DMS114 treated with DMSO at 0.1 percent for 48 hours (cell line): Measurements from ENCODE around the gene RYR1.
"Not testable (repeated sequence)": the region's sequence is repeated elsewhere in the genome, so short reads cannot be mapped to it uniquely, and the experiment has no call there.

Experiments used
- DNase-seq: peaks from one replicate; lab custom pipeline; 2025; ENCODE audit not compliant: unreplicated experiment; lab: John Stamatoyannopoulos, UW

The RYR1 gene

GRCh38 chr19:38425810-38426466 lies 7.6 kb upstream of the RYR1 start, which contains the start of gene RASGRP4:
RASGRP4 (minus strand) TSS chr19:38426219; CDS start chr19:38426091, 128 bp downstream.
- DNase-seq: no peak

- not testable (repeated sequence) for DNase-seq
Measured at GRCh38 chr19:38427035-38427677, 6.3 kb upstream of the RYR1 start.

DNA sequence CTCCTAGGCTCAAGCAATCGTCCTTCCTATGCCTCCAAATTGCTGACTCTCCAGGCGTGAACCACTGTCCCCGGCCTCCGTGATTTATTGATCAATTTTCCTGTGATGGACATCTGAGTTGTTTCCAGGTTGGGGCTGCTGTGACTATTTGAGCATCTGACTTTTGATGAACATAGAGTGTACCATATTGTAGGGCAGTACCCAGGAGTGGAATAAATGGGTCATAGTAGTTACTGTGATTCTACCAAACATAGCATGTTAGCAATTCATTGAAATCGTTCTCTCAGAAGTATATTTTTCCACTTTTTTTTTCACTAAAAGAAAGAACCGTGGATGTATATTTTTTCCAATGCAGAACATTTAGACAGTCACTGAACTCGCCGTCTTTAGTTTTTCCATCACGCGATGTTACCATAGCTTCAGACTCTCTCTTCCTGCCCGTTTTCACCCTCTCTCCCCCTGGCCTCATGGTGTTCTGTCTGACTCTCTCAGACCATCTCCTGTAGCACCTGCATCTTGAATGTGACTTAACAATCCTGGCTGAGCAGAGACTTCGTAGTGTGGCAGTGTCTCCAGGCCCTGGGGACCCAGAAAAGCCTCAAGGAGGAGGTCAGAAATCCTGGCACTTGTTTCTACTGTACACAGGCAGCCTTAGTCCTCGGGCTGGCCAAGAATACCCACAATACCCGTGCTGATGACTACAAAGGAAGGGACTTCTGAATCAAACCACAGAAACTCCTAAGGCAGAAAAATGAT lies 4.3 kb upstream of the RYR1 start:
- DNase-seq: no peak

GRCh38 chr19:38429811-38430156 lies 3.7 kb upstream of the RYR1 start:
- no peak for DNase-seq

GRCh38 chr19:38430931-38431330 lies 2.6 kb upstream of the RYR1 start:
- DNase-seq: no peak

DNA sequence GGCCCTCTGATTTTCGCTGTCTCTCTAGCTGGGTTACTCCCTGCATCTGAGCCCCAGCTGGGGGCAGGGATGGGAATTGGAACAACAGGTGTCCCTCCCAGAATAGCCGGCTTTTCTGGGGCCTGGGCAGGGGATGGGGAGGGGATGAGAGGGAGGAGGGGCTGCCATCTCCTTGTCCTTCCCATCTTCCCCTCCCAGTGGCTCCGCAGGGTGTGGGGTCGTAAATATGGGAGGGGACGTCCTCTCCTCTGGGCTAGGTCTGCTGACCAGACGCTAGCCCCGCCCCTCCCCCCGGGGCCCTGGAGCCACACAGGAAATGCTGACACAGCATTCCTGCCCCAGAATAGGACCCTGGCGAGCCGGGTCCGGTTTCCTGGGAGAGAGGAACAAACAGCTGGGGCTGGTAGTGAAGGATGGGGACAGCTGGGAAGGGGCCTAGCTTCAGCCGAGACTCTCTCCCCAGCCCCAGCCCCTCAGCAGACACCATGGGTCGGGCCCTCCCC lies 1.1 kb downstream of the RYR1 start:
- DNase-seq: no peak

GRCh38 chr19:38437295-38437694 lies 3.8 kb downstream of the RYR1 start:
- no peak for DNase-seq

- DNase-seq: no peak
Measured at GRCh38 chr19:38437917-38438316, 4.4 kb downstream of the RYR1 start.

DNA sequence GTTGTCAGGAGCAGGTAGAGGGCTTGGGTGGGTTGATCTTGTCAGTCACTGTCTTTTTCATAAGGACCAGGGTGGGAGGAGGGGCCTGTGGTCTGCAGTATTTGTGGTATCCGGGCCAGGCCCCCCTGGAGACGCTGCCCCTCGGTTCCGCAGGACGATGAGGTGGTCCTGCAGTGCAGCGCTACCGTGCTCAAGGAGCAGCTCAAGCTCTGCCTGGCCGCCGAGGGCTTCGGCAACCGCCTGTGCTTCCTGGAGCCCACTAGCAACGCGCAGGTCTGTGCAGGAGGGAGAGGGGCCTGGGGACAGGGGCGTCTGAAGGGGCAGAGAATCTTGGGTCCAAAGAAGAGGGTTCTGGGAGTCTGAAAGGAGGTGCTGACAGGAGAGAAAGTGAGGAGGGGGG lies 7.1 kb downstream of the RYR1 start:
- no peak for DNase-seq

- no peak for DNase-seq
Measured at GRCh38 chr19:38441657-38442348, 8.3 kb downstream of the RYR1 start.

DNA sequence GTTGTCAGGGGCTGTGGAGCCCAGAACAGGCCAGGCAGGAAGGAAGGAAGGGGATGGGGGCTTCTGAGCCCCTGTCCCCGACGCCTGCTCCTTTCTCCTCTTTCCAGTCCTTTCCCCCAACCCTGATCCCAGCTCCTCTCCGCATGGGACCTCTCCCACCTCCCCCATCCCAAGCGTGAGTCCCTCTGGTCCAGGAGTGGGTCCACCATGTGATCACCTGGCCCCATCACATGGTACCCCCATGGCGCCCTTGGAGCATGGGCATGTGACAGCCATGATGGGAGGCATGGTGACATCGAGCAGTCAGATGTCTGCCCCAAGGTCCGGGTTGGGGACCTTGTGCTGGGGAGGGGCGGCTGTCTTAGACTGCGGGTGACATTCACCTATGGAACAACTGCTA lies 9.2 kb downstream of the RYR1 start:
- no peak for DNase-seq

- no peak for DNase-seq
Measured at GRCh38 chr19:38443458-38443999, 10.0 kb downstream of the RYR1 start.

DNA sequence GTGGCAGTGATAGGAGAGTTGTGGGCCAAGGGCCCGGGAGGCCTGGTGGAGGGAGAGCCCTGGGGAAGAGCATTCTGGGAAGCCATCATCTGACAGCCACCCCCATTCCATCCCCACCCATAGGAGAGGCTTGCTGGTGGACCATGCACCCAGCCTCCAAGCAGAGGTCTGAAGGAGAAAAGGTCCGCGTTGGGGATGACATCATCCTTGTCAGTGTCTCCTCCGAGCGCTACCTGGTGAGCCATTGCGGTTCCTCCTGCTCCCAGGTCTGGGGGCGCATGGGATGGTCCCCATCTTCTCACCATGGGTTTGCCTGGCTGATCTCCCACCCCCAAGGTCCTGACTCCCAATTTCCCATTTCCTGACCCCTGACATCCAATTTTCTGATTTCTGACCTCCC lies 10.5 kb downstream of the RYR1 start:
- no peak for DNase-seq

GRCh38 chr19:38445362-38445761 lies 11.9 kb downstream of the RYR1 start:
- DNase-seq: no peak

- DNase-seq: no peak
Measured at GRCh38 chr19:38448225-38448624, 14.7 kb downstream of the RYR1 start.

- no peak for DNase-seq
Measured at GRCh38 chr19:38449518-38449917, 16.0 kb downstream of the RYR1 start.

DNA sequence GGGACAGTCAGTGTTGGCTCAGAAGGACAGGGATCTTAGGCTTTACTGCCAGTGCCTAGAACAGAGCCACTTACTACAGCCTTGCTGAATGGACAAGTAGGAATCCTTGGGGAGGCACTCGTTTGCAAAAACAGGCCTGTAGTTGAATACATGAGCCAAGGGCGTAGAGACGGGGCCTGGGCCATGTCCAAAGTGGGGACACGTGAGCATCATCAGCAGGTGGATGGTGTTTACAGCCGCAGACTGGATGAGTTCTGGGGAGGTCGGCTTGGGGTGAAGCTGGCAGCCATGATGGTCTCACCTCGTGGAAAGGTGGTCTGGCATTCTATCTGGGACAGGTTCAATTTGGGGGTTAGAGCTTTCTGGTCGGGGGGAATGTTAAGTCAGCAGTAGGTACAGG lies 17.5 kb downstream of the RYR1 start:
- no peak for DNase-seq

DNA sequence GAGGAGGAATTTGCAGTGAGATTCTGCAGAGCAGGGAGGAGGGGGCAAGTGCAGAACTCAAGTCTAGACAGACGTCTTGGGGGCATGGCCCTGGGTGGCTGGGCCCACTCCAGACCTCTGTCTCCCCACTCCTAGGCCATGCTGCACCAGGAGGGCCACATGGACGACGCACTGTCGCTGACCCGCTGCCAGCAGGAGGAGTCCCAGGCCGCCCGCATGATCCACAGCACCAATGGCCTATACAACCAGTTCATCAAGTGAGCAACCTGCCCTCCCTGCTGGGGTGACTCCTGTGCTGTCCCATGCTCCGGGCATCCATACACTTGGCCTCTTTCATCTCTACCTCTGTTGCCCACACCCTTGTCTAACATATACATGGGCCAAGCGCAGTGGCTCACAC lies 18.1 kb downstream of the RYR1 start:
- no peak for DNase-seq

DNA sequence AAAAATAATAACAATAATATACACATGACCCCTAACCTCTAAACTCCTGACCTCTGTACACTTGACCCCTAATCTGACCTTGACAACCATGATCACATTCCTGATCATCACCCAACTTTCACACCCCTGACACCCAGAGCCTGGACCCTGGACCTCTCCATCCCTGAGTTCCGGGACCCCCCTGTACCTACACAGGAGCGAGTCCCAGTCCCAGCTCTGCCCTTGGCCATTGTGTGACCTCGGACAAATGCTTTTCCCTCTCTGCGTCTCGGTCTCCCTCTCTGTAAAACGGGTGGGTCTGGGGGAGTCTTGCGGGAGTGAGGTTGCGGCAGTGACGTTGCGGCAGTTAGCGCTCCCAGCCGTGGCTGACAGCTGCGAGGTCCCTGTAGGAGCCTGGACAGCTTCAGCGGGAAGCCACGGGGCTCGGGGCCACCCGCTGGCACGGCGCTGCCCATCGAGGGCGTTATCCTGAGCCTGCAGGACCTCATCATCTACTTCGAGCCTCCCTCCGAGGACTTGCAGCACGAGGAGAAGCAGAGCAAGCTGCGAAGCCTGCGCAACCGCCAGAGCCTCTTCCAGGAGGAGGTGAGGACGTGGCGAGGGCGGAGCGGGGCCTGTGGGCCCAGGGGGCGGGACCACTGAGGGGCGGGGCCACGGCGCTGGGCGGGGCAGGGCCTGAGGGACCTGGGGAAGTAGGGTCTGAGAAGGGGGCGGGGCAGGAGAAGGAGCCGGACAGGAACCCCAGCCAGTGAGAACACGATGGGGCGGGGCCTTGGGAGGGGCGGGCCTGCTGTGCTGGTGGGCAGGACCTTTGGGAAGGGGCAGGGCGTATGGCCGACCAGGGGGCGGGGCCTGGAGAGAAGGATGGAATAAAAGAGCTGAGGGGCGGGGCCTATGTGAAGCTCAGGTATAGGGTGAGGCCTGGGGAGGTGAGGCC lies 19.2 kb downstream of the RYR1 start:
- no peak for DNase-seq

GRCh38 chr19:38453596-38453995 lies 20.1 kb downstream of the RYR1 start:
- DNase-seq: no peak
